K562 (cell line): Measurements from ENCODE around the gene ELP1. TPM values are rescaled to one million over a fixed set of nuclear protein-coding genes. Genes with fewer than 3 reads are reported as not detected.
A peak's percentile ranks its signal among the peaks of the same experiment; 100 is the strongest.

ENCODE experiments used
- HNRNPLL ChIP-seq: fragments of 200-400 bp; formaldehyde crosslinking; IDR thresholded peaks from 2 replicates; pipeline ENCODE4 v1.6.1; 2017; ENCODE audit warnings: low read length, low read depth, mild to moderate bottlenecking; ENCODE audit not compliant: poor library complexity, severe bottlenecking
- JUND ChIP-seq, 2 experiments: IDR thresholded peaks; 2 replicates in 1 of 2; 3 replicates in 1 of 2; pipeline ENCODE4 v1.6.1; 2011; ENCODE audit warnings: borderline replicate concordance in 2 of 2, low read depth in 2 of 2, low read length in 2 of 2, improper control_type of control experiment in 1 of 2, missing biosample characterization in 1 of 2, missing genetic modification characterization in 1 of 2, missing genetic modification reagents in 1 of 2
- MAFG ChIP-seq: fragments of 450-650 bp; conservative IDR thresholded peaks from 2 replicates; pipeline ENCODE4 v1.6.1; 2016; ENCODE audit warnings: missing genetic modification characterization, missing compliant biosample characterization
- MTF1 ChIP-seq: fragments of 250-450 bp; sonication (Bioruptor Pico); IDR thresholded peaks from 2 replicates; pipeline ENCODE4 v1.9.0; 2021; ENCODE audit warnings: moderate library complexity, mild to moderate bottlenecking, inconsistent platforms, borderline replicate concordance
- POLR2AphosphoS5 ChIP-seq: IDR thresholded peaks from 2 replicates; pipeline ENCODE4 v1.6.1; 2011; ENCODE audit warnings: mild to moderate bottlenecking, low read depth, low read length, moderate library complexity; ENCODE audit not compliant: control insufficient read depth, insufficient read depth
- RB1 ChIP-seq: fragments of 450-650 bp; IDR thresholded peaks from 2 replicates; pipeline ENCODE4 v1.6.1; 2017; ENCODE audit warnings: low read depth, mild to moderate bottlenecking
- UBTF ChIP-seq, 2 experiments: IDR thresholded peaks; 2 replicates each; pipeline ENCODE4 v1.6.1; 2012; ENCODE audit warnings: improper control_type of control experiment in 2 of 2, low read depth in 2 of 2, low read length in 2 of 2, borderline replicate concordance in 1 of 2
- ZBTB7A ChIP-seq: IDR thresholded peaks from 2 replicates; pipeline ENCODE4 v1.6.1; 2011; ENCODE audit warnings: low read depth, mild to moderate bottlenecking, low read length, moderate library complexity, borderline replicate concordance; ENCODE audit not compliant: control insufficient read depth
- ZNF785 ChIP-seq: fragments of 250-450 bp; sonication (Bioruptor Pico); IDR thresholded peaks from 2 replicates; pipeline ENCODE4 v1.4.0; 2020; ENCODE audit warnings: mild to moderate bottlenecking
- polyA plus RNA-seq, 8 experiments: library from polyadenylated mRNA; depleted of rRNA in 4 of 8; stranded (reverse) in 5 of 8; unstranded in 3 of 8; fragments of >200 nt; fragmentation: Nextera tagmentation in 2 of 8; fragmentation: Illumina TruSeq in 1 of 8; extraction: Ambion mirVana in 2 of 8; extraction: Trizol in 1 of 8; gene quantifications; 2 replicates each; pipeline versions ENCODE4 v1.2.1 to v1.2.3, GENCODE V29; 2011 to 2014; ENCODE audit warnings: inconsistent platforms in 1 of 8, missing spikeins in 1 of 8
- total RNA-seq, 7 experiments: library from RNA; depleted of rRNA in 6 of 7; stranded (reverse); fragments of >200 nt in 6 of 7; fragmentation: Illumina TruSeq in 2 of 7; extraction: Trizol in 2 of 7; gene quantifications; 2 replicates each; pipeline versions ENCODE4 v1.2.1 to v1.2.3, GENCODE V29; 2011 to 2021; ENCODE audit warnings: low replicate concordance in 1 of 7
- TF ChIP-seq, protein P1 (sequence below): fragments of 450-650 bp; IDR thresholded peaks from 2 replicates; pipeline ENCODE4 v1.6.1; 2016; ENCODE audit warnings: mild to moderate bottlenecking, moderate library complexity
- TF ChIP-seq, protein P2 (sequence below): sonication (generic); IDR thresholded peaks from 2 replicates; pipeline ENCODE4 v1.6.1; 2016

ELP1 gene
- total and polyA plus RNA-seq, 9 of the 15 experiments (the other 6 are each of a cell fraction or from before 2014, with no cell fraction given), result 17.0 to 48.6 (median 39.7) TPM

- TF ChIP-seq UBTF (IDR thresholded peaks at IDR 0.05; ENCODE audit: borderline replicate concordance in 1 of 2, low read depth in 2 of 2, low read length in 2 of 2) (no peak), MTF1 (CRISPR knock-in tag) (no peak), POLR2AphosphoS5 (no peak), ZNF785 (CRISPR knock-in tag) (no peak), RB1 (no peak), HNRNPLL (no peak), ZBTB7A (no peak), MAFG (no peak), JUND (IDR thresholded peaks at IDR 0.05; ENCODE audit: borderline replicate concordance, low read depth, low read length) (no peak), JUND (tag; IDR thresholded peaks at IDR 0.05; ENCODE audit: borderline replicate concordance, low read depth, low read length) (no peak)
- TF ChIP-seq, protein P1, sequence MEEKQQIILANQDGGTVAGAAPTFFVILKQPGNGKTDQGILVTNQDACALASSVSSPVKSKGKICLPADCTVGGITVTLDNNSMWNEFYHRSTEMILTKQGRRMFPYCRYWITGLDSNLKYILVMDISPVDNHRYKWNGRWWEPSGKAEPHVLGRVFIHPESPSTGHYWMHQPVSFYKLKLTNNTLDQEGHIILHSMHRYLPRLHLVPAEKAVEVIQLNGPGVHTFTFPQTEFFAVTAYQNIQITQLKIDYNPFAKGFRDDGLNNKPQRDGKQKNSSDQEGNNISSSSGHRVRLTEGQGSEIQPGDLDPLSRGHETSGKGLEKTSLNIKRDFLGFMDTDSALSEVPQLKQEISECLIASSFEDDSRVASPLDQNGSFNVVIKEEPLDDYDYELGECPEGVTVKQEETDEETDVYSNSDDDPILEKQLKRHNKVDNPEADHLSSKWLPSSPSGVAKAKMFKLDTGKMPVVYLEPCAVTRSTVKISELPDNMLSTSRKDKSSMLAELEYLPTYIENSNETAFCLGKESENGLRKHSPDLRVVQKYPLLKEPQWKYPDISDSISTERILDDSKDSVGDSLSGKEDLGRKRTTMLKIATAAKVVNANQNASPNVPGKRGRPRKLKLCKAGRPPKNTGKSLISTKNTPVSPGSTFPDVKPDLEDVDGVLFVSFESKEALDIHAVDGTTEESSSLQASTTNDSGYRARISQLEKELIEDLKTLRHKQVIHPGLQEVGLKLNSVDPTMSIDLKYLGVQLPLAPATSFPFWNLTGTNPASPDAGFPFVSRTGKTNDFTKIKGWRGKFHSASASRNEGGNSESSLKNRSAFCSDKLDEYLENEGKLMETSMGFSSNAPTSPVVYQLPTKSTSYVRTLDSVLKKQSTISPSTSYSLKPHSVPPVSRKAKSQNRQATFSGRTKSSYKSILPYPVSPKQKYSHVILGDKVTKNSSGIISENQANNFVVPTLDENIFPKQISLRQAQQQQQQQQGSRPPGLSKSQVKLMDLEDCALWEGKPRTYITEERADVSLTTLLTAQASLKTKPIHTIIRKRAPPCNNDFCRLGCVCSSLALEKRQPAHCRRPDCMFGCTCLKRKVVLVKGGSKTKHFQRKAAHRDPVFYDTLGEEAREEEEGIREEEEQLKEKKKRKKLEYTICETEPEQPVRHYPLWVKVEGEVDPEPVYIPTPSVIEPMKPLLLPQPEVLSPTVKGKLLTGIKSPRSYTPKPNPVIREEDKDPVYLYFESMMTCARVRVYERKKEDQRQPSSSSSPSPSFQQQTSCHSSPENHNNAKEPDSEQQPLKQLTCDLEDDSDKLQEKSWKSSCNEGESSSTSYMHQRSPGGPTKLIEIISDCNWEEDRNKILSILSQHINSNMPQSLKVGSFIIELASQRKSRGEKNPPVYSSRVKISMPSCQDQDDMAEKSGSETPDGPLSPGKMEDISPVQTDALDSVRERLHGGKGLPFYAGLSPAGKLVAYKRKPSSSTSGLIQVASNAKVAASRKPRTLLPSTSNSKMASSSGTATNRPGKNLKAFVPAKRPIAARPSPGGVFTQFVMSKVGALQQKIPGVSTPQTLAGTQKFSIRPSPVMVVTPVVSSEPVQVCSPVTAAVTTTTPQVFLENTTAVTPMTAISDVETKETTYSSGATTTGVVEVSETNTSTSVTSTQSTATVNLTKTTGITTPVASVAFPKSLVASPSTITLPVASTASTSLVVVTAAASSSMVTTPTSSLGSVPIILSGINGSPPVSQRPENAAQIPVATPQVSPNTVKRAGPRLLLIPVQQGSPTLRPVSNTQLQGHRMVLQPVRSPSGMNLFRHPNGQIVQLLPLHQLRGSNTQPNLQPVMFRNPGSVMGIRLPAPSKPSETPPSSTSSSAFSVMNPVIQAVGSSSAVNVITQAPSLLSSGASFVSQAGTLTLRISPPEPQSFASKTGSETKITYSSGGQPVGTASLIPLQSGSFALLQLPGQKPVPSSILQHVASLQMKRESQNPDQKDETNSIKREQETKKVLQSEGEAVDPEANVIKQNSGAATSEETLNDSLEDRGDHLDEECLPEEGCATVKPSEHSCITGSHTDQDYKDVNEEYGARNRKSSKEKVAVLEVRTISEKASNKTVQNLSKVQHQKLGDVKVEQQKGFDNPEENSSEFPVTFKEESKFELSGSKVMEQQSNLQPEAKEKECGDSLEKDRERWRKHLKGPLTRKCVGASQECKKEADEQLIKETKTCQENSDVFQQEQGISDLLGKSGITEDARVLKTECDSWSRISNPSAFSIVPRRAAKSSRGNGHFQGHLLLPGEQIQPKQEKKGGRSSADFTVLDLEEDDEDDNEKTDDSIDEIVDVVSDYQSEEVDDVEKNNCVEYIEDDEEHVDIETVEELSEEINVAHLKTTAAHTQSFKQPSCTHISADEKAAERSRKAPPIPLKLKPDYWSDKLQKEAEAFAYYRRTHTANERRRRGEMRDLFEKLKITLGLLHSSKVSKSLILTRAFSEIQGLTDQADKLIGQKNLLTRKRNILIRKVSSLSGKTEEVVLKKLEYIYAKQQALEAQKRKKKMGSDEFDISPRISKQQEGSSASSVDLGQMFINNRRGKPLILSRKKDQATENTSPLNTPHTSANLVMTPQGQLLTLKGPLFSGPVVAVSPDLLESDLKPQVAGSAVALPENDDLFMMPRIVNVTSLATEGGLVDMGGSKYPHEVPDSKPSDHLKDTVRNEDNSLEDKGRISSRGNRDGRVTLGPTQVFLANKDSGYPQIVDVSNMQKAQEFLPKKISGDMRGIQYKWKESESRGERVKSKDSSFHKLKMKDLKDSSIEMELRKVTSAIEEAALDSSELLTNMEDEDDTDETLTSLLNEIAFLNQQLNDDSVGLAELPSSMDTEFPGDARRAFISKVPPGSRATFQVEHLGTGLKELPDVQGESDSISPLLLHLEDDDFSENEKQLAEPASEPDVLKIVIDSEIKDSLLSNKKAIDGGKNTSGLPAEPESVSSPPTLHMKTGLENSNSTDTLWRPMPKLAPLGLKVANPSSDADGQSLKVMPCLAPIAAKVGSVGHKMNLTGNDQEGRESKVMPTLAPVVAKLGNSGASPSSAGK, result peak; percentile 38
- TF ChIP-seq, protein P2, sequence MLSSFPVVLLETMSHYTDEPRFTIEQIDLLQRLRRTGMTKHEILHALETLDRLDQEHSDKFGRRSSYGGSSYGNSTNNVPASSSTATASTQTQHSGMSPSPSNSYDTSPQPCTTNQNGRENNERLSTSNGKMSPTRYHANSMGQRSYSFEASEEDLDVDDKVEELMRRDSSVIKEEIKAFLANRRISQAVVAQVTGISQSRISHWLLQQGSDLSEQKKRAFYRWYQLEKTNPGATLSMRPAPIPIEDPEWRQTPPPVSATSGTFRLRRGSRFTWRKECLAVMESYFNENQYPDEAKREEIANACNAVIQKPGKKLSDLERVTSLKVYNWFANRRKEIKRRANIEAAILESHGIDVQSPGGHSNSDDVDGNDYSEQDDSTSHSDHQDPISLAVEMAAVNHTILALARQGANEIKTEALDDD, result no peak
Measured at GRCh38 chr9:108842610-108843295, 91.2 kb downstream of the ELP1 start (continued).
